ENCODE data around the gene ABHD2. TPM values are rescaled to one million over a fixed set of nuclear protein-coding genes. Genes with fewer than 3 reads are reported as not detected.

ABHD2 gene
- total RNA-seq, 4 donors from 2014 or later: 49.8 to 82.3 (median 72.1) TPM

DNA sequence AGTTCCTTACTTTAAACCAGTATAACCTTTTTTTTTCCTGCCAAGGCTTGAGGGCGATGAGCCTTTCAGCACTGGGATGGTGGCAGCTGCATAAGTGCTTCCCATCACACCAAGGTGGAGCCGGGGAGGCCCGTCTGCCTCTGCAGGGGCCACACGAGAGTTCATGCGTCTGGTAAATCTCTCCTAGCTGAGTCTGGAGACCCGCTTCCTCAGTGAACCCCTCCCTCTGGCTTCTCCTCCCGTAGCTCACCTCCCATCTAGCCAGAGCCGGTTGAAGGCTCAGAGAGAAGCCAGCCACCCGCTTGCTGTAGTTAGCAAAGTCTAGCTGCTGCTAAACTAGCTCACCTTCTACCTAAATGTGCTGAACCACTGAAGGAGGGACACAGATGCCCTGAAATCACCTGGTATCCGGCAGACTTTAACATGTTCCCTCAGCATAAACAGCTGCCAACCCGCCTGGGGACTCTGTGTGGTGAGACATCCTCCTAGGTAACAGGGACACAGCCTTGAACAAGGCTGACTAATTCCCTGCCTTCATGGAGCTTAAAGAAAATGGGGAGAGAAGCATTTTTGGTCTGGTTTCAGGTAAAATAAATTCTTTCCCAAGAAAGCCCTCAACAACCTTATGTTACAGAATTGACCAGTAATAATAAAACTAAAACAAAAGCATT is 90.2 kb downstream of the ABHD2 start:
- TF ChIP-seq, protein P1, sequence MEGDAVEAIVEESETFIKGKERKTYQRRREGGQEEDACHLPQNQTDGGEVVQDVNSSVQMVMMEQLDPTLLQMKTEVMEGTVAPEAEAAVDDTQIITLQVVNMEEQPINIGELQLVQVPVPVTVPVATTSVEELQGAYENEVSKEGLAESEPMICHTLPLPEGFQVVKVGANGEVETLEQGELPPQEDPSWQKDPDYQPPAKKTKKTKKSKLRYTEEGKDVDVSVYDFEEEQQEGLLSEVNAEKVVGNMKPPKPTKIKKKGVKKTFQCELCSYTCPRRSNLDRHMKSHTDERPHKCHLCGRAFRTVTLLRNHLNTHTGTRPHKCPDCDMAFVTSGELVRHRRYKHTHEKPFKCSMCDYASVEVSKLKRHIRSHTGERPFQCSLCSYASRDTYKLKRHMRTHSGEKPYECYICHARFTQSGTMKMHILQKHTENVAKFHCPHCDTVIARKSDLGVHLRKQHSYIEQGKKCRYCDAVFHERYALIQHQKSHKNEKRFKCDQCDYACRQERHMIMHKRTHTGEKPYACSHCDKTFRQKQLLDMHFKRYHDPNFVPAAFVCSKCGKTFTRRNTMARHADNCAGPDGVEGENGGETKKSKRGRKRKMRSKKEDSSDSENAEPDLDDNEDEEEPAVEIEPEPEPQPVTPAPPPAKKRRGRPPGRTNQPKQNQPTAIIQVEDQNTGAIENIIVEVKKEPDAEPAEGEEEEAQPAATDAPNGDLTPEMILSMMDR (IDR thresholded peaks at IDR 0.05): no peak
- TF ChIP-seq EP300 (IDR thresholded peaks at IDR 0.05) (no peak), POLR2AphosphoS5 (IDR thresholded peaks at IDR 0.05) (no peak), POLR2A (IDR thresholded peaks at IDR 0.05; ENCODE audit: low read depth) (no peak)
- WGBS: 80% methylated on average over 10 of the region's 11 CpGs
- no peak for DNase-seq (ENCODE audit: extremely low spot score)
- no peaks in the 10 kb centered on the region for H3K9me3 ChIP-seq
- no peak overlapping the region for H3K4me3 ChIP-seq
- no peaks in the 10 kb centered on the region for H3K27me3 ChIP-seq
- peaks cover 12 to 72% (median 55%) of the 10 kb centered on the region in 4 donors for H3K36me3 ChIP-seq
- H3K4me1 ChIP-seq: peaks cover 11 to 41% (median 23%) of the 10 kb centered on the region in 4 donors
- no peak overlapping the region for H3K27ac ChIP-seq (replicated peaks in 1 of 4)
- intact Hi-C loops (cut with DNase I): loop anchor here (5.0 kb wide), 1 partner anchor 276 kb away; no protein-coding TSS in a partner anchor

DNA sequence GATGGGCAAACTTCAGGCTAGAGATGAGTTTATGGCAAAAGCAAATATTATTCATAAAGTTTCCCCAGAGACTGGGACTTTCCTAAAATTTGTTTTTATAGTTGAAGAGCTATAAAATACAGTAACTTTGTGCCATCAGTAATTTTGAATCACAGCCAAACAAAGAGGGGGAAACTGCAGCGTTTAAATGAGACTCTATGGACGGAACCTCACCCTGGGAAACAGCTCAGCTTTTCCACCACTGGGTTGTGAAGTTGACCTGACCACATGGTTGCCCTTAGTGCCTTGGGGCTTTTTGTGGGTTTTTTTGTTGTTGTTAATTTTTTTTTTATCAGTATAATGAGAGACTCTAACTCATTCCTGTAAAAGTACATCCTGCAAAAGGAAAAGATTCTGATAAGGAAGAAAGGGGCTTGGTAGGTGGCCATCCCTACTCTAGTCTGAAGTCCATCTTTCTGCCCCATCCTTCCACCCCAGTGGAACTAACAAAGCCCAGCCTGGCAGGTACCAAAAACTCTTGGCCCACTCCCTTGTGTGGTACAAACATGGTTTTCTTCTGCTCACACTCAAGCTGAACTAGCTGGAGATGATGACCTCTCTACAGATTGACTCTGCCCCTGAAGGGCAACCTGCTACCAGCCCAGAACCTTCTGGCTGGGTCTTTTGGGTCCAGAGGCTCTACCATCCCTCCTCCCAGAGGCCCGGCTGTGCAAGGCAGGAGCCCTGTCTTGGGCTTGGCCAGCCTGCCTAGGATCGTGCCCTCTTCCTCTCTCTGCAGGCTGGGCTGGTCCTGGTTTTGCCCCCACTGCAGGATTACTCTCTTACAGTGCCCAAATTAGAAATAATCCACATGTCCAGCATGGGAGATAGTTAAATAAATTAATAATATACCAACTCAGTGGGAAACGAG is 92.0 kb downstream of the ABHD2 start:
- 68% methylated on average over 4 of the region's 5 CpGs for WGBS
- TF ChIP-seq POLR2A (IDR thresholded peaks at IDR 0.05; ENCODE audit: low read depth) (no peak), EP300 (IDR thresholded peaks at IDR 0.05) (no peak), POLR2AphosphoS5 (IDR thresholded peaks at IDR 0.05) (no peak)
- TF ChIP-seq, protein P1 (IDR thresholded peaks at IDR 0.05): no peak
- H3K4me3 ChIP-seq: no peak overlapping the region
- no peak for DNase-seq (ENCODE audit: extremely low spot score)
- H3K27ac ChIP-seq (replicated peaks in 1 of 4): no peak overlapping the region
- no peaks in the 10 kb centered on the region for H3K9me3 ChIP-seq
- H3K4me1 ChIP-seq: peaks cover 8 to 27% (median 9%) of the 10 kb centered on the region in 4 donors
- H3K27me3 ChIP-seq: no peaks in the 10 kb centered on the region
- H3K36me3 ChIP-seq: peaks cover 16 to 88% (median 62%) of the 10 kb centered on the region in 4 donors
- intact Hi-C loops (cut with DNase I): loop anchor here (5.0 kb wide), 1 partner anchor 278 kb away; no protein-coding TSS in a partner anchor

DNA sequence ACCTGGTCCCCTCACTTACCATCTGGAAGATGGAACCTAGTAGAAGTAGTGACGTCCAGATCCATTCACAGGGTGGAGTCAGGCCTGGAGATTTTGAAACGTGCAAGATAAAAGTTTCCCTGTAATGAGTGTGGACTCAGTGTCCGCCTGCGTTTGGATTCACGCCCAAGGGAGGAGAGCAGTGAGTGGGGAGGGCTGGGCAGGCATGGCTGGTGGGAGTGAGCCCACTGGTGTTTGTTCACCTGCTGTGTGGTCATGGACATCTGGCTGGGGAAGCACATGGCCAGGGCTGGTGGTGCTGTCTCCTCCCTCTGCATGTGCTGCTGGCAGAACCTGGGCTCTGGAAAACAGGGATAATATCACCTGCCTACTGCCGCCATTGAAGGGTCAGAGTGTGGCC is 96.1 kb downstream of the ABHD2 start:
- H3K36me3 ChIP-seq: peaks cover 33 to 89% (median 69%) of the 10 kb centered on the region in 4 donors
- no peaks in the 10 kb centered on the region for H3K9me3 ChIP-seq
- no peak for TF ChIP-seq EP300 (IDR thresholded peaks at IDR 0.05)
- no peak for TF ChIP-seq POLR2A (IDR thresholded peaks at IDR 0.05; ENCODE audit: low read depth)
- TF ChIP-seq, protein P1 (IDR thresholded peaks at IDR 0.05): no peak
- no peak for TF ChIP-seq POLR2AphosphoS5 (IDR thresholded peaks at IDR 0.05)
- H3K4me1 ChIP-seq: peaks cover 0 to 10% (median 2%) of the 10 kb centered on the region in 4 donors
- no peak overlapping the region for H3K27ac ChIP-seq (replicated peaks in 1 of 4)
- no peaks in the 10 kb centered on the region for H3K27me3 ChIP-seq
- intact Hi-C loops (cut with DNase I): no loop called here
- DNase-seq (ENCODE audit: extremely low spot score): no peak
- H3K4me3 ChIP-seq: no peak overlapping the region
- WGBS: 53% methylated on average over 5 of the region's 6 CpGs

DNA sequence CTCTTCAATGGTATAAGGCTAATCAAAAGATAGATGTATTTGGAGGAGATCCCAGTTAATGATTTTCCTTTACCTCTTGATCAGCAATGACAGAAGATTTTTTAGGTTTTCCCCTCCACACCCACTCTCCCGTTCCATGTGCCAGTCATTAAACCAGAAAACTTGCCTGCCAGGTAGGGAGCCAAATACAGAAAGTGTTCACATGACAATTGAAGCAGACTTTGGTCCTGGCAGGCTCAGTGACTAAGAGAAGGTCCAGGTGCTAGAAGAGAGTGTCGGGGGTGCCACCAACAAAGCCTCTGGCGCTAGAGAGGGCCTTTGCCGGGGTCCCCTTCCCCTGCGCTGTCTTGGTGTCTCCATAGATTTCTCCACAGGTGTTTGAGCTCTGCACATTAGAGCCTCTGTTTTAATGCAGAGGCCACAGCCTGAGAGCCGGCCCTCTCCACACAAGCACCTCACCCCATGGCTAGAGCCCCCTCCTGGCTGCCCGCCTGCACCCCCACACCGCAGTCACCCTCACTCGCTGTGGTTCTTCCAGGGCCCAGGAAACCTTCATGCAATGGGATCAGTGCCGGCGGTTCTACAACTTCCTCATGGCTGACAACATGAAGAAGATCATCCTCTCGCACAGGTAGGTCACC is 96.8 kb downstream of the ABHD2 start:
- WGBS: 95% methylated on average over 8 of the region's 12 CpGs

More for the DNA sequence above, 96.8 kb downstream of the ABHD2 start:
- Histone ChIP-seq H3K27me3 (no peaks in the 10 kb centered on the region), H3K36me3 (peaks cover 39 to 89% (median 71%) of the 10 kb centered on the region in 4 donors), H3K27ac (replicated peaks in 1 of 4) (no peak overlapping the region), H3K4me3 (no peak overlapping the region), H3K9me3 (no peaks in the 10 kb centered on the region), H3K4me1 (peaks cover 0 to 6% (median 2%) of the 10 kb centered on the region in 4 donors)
- no peak for DNase-seq (ENCODE audit: extremely low spot score)
- intact Hi-C loops (cut with DNase I): no loop called here
- TF ChIP-seq EP300 (IDR thresholded peaks at IDR 0.05): no peak
- TF ChIP-seq, protein P1 (IDR thresholded peaks at IDR 0.05): no peak
- TF ChIP-seq POLR2AphosphoS5 (IDR thresholded peaks at IDR 0.05): no peak
- no peak for TF ChIP-seq POLR2A (IDR thresholded peaks at IDR 0.05; ENCODE audit: low read depth)

All from esophagus muscularis mucosa (tissue), 4 donors.